NCI-H146 (cell line): Measurements from ENCODE around the gene KAZN.

Experiments used
- DNase-seq: peaks from one replicate; lab custom pipeline; 2025; lab: John Stamatoyannopoulos, UW

The KAZN gene

GRCh38 chr1:15139654-15140350, 541.3 kb downstream of the KAZN start:
- peak; percentile 58 for DNase-seq

GRCh38 chr1:15141935-15142539, 543.6 kb downstream of the KAZN start:
- no peak for DNase-seq

- no peak for DNase-seq
These were observed 546.8 kb downstream of the KAZN start for GRCh38 chr1:15145327-15145726.

- DNase-seq, result no peak
These were observed 547.7 kb downstream of the KAZN start for GRCh38 chr1:15146142-15146680.

- DNase-seq, result no peak
These were observed 548.5 kb downstream of the KAZN start for GRCh38 chr1:15146971-15147376.

GRCh38 chr1:15148004-15148403, 549.5 kb downstream of the KAZN start:
- no peak for DNase-seq

- DNase-seq, result no peak
These were observed 550.0 kb downstream of the KAZN start for GRCh38 chr1:15148475-15148874.

GRCh38 chr1:15148941-15149340, 550.5 kb downstream of the KAZN start:
- DNase-seq, result no peak

- no peak for DNase-seq
These were observed 551.9 kb downstream of the KAZN start for GRCh38 chr1:15150376-15150775.

- DNase-seq, result peak; percentile 4
These were observed 552.9 kb downstream of the KAZN start for GRCh38 chr1:15151377-15151806.

GRCh38 chr1:15151871-15152270, 553.4 kb downstream of the KAZN start:
- DNase-seq, result no peak

GRCh38 chr1:15152318-15153183, 554.1 kb downstream of the KAZN start:
- DNase-seq, result peak; percentile 70

GRCh38 chr1:15153184-15153841, 554.8 kb downstream of the KAZN start, which contains the start of gene TMEM51:
TMEM51 (plus strand) TSS chr1:15153747; CDS start chr1:15215088, 61,341 bp downstream.
- peak; percentile 81 for DNase-seq

- peak; percentile 37 for DNase-seq
These were observed 555.5 kb downstream of the KAZN start for GRCh38 chr1:15153842-15154479.

GRCh38 chr1:15154480-15155036, 556.1 kb downstream of the KAZN start:
- no peak for DNase-seq

GRCh38 chr1:15155191-15155590, 556.7 kb downstream of the KAZN start:
- DNase-seq, result no peak

- no peak for DNase-seq
These were observed 557.6 kb downstream of the KAZN start for GRCh38 chr1:15155888-15156741.

- no peak for DNase-seq
These were observed 558.4 kb downstream of the KAZN start for GRCh38 chr1:15156807-15157380.

- no peak for DNase-seq
These were observed 559.3 kb downstream of the KAZN start for GRCh38 chr1:15157524-15158399.
